Activated naive CD4-positive, alpha-beta T cell treated with anti-CD3 and anti-CD28 coated beads, Interleukin-2, amount 50 U/mL, for 24 hours (primary cell): ENCODE data around the gene CTNND2.
"Not testable (repeated sequence)": the region's sequence is repeated elsewhere in the genome, so short reads cannot be mapped to it uniquely, and the experiment has no call there.

Experiments
- H3K27ac Mint-ChIP-seq: one replicate; pipeline ENCODE4 v1.8.0; 2021; ENCODE audit warnings: mild to moderate bottlenecking, mixed read lengths
- H3K27me3 Mint-ChIP-seq: one replicate; pipeline ENCODE4 v1.8.0; 2021; ENCODE audit warnings: mixed read lengths
- H3K36me3 Mint-ChIP-seq: one replicate; pipeline ENCODE4 v1.8.0; 2021; ENCODE audit warnings: mixed read lengths
- H3K4me1 Mint-ChIP-seq: one replicate; pipeline ENCODE4 v1.8.0; 2021; ENCODE audit warnings: mixed read lengths
- H3K4me3 Mint-ChIP-seq: one replicate; pipeline ENCODE4 v1.8.0; 2021; ENCODE audit warnings: mild to moderate bottlenecking, mixed read lengths
- H3K9me3 Mint-ChIP-seq: one replicate; pipeline ENCODE4 v1.8.0; 2021; ENCODE audit warnings: mixed read lengths

Gene CTNND2

GRCh38 chr5:11013793-11014192 is 890.5 kb downstream of the CTNND2 start:
- no peaks in the 10 kb centered on the region for H3K4me1 Mint-ChIP-seq
- no peaks in the 10 kb centered on the region for H3K9me3 Mint-ChIP-seq
- H3K27ac Mint-ChIP-seq = no peak overlapping the region
- no peak overlapping the region for H3K4me3 Mint-ChIP-seq
- no peaks in the 10 kb centered on the region for H3K36me3 Mint-ChIP-seq
- H3K27me3 Mint-ChIP-seq = no peaks in the 10 kb centered on the region

- no peaks in the 10 kb centered on the region for H3K4me1 Mint-ChIP-seq
- H3K27ac Mint-ChIP-seq = no peak overlapping the region
- H3K36me3 Mint-ChIP-seq = no peaks in the 10 kb centered on the region
- H3K9me3 Mint-ChIP-seq = no peaks in the 10 kb centered on the region
- H3K4me3 Mint-ChIP-seq = no peak overlapping the region
- no peaks in the 10 kb centered on the region for H3K27me3 Mint-ChIP-seq
Measured at GRCh38 chr5:11012295-11012694, 892.0 kb downstream of the CTNND2 start.

GRCh38 chr5:11010429-11011210 is 893.6 kb downstream of the CTNND2 start:
- no peak overlapping the region for H3K27ac Mint-ChIP-seq
- no peaks in the 10 kb centered on the region for H3K9me3 Mint-ChIP-seq
- no peaks in the 10 kb centered on the region for H3K4me1 Mint-ChIP-seq
- H3K36me3 Mint-ChIP-seq = no peaks in the 10 kb centered on the region
- no peak overlapping the region for H3K4me3 Mint-ChIP-seq
- H3K27me3 Mint-ChIP-seq = no peaks in the 10 kb centered on the region

- Mint-ChIP-seq H3K27ac (no peak overlapping the region), H3K36me3 (no peaks in the 10 kb centered on the region), H3K4me3 (no peak overlapping the region), H3K4me1 (no peaks in the 10 kb centered on the region), H3K27me3 (no peaks in the 10 kb centered on the region), H3K9me3 (no peaks in the 10 kb centered on the region)
Measured at GRCh38 chr5:11009576-11009975, 894.7 kb downstream of the CTNND2 start.

GRCh38 chr5:11007269-11007870 is 896.9 kb downstream of the CTNND2 start:
- Mint-ChIP-seq H3K9me3 (no peaks in the 10 kb centered on the region), H3K4me3 (no peak overlapping the region), H3K27ac (no peak overlapping the region), H3K27me3 (peaks cover under 1% of the 10 kb centered on the region), H3K4me1 (no peaks in the 10 kb centered on the region), H3K36me3 (no peaks in the 10 kb centered on the region)

- not testable (repeated sequence) for H3K4me1 Mint-ChIP-seq, H3K9me3 Mint-ChIP-seq, H3K27me3 Mint-ChIP-seq, H3K36me3 Mint-ChIP-seq, H3K4me3 Mint-ChIP-seq, H3K27ac Mint-ChIP-seq
Measured at GRCh38 chr5:11004523-11004922, 899.7 kb downstream of the CTNND2 start.

GRCh38 chr5:11000515-11001353 is 903.5 kb downstream of the CTNND2 start:
- Mint-ChIP-seq H3K27me3 (peaks cover 5% of the 10 kb centered on the region), H3K4me3 (no peak overlapping the region), H3K4me1 (no peaks in the 10 kb centered on the region), H3K9me3 (no peaks in the 10 kb centered on the region), H3K36me3 (no peaks in the 10 kb centered on the region), H3K27ac (no peak overlapping the region)

- no peaks in the 10 kb centered on the region for H3K36me3 Mint-ChIP-seq
- peaks cover 8% of the 10 kb centered on the region for H3K27me3 Mint-ChIP-seq
- no peak overlapping the region for H3K27ac Mint-ChIP-seq
- no peaks in the 10 kb centered on the region for H3K4me1 Mint-ChIP-seq
- no peak overlapping the region for H3K4me3 Mint-ChIP-seq
- H3K9me3 Mint-ChIP-seq = no peaks in the 10 kb centered on the region
Measured at GRCh38 chr5:10999714-11000113, 904.5 kb downstream of the CTNND2 start.

- Mint-ChIP-seq H3K9me3 (no peaks in the 10 kb centered on the region), H3K4me3 (no peak overlapping the region), H3K36me3 (no peaks in the 10 kb centered on the region), H3K27ac (no peak overlapping the region), H3K4me1 (no peaks in the 10 kb centered on the region), H3K27me3 (peaks cover 5% of the 10 kb centered on the region)
Measured at GRCh38 chr5:10995891-10996290, 908.4 kb downstream of the CTNND2 start.

- H3K9me3 Mint-ChIP-seq = no peaks in the 10 kb centered on the region
- no peak overlapping the region for H3K4me3 Mint-ChIP-seq
- H3K4me1 Mint-ChIP-seq = no peaks in the 10 kb centered on the region
- no peaks in the 10 kb centered on the region for H3K36me3 Mint-ChIP-seq
- peaks cover 5% of the 10 kb centered on the region for H3K27me3 Mint-ChIP-seq
- H3K27ac Mint-ChIP-seq = no peak overlapping the region
Measured at GRCh38 chr5:10994091-10994986, 909.9 kb downstream of the CTNND2 start.

GRCh38 chr5:10990634-10991033 is 913.6 kb downstream of the CTNND2 start:
- peaks cover 12% of the 10 kb centered on the region for H3K4me1 Mint-ChIP-seq
- H3K36me3 Mint-ChIP-seq = no peaks in the 10 kb centered on the region
- H3K4me3 Mint-ChIP-seq = no peak overlapping the region
- H3K9me3 Mint-ChIP-seq = no peaks in the 10 kb centered on the region
- peaks cover 15% of the 10 kb centered on the region for H3K27me3 Mint-ChIP-seq
- H3K27ac Mint-ChIP-seq = no peak overlapping the region

- Mint-ChIP-seq H3K4me3 (no peak overlapping the region), H3K36me3 (no peaks in the 10 kb centered on the region), H3K9me3 (no peaks in the 10 kb centered on the region), H3K27ac (no peak overlapping the region), H3K27me3 (peaks cover 14% of the 10 kb centered on the region), H3K4me1 (peaks cover 12% of the 10 kb centered on the region)
Measured at GRCh38 chr5:10989577-10990263, 914.5 kb downstream of the CTNND2 start.

GRCh38 chr5:10988622-10989021 is 915.6 kb downstream of the CTNND2 start:
- H3K36me3 Mint-ChIP-seq = no peaks in the 10 kb centered on the region
- no peak overlapping the region for H3K27ac Mint-ChIP-seq
- peaks cover 14% of the 10 kb centered on the region for H3K27me3 Mint-ChIP-seq
- peaks cover 12% of the 10 kb centered on the region for H3K4me1 Mint-ChIP-seq
- H3K9me3 Mint-ChIP-seq = no peaks in the 10 kb centered on the region
- H3K4me3 Mint-ChIP-seq = peak overlapping the region; percentile 23

- peaks cover 12% of the 10 kb centered on the region for H3K4me1 Mint-ChIP-seq
- no peaks in the 10 kb centered on the region for H3K36me3 Mint-ChIP-seq
- H3K9me3 Mint-ChIP-seq = no peaks in the 10 kb centered on the region
- H3K27ac Mint-ChIP-seq = no peak overlapping the region
- H3K4me3 Mint-ChIP-seq = peak overlapping the region; percentile 61
- peaks cover 14% of the 10 kb centered on the region for H3K27me3 Mint-ChIP-seq
Measured at GRCh38 chr5:10987925-10988504, 916.2 kb downstream of the CTNND2 start.
